CMK (cell line): ENCODE measurements around the gene SPAG9.

Source experiments
- DNase-seq: peaks from one replicate; pipeline ENCODE4 v3.0.0-alpha.2; 2010; ENCODE audit warnings: low read depth

The SPAG9 gene

DNA sequence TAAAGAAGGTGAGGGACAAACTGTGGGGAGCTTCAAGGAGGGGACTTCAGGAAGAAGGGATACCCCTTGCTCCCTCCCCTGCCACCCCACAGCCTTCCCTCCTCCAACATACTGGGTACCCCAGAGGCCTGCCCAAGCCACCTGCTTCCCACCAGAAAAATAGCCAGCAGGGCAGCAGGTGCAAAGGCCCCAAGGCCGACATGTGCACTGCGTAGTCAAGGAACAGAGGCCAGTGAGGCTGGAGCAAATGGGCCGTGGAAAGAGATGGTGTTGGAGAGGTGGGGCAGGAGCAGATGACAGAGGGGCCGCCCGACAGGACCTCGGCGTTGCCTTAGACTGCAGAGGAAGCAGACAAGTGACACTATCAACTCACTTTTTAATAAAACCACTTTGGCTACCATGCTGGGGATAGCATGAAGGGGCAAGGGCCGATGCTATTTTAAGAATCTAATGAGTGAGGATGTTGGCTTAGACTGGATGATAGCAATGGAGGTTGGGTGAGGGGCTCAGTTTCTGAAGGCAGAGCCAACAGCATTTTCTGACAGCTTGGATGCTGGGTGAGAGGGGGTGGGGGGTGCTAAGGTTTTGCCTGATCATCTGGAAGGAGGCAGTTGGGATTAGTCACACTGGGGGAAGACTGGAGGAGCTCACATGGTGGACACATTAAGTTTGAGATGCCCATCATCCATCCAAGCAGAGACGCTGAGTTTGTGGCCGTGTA is 181.7 kb downstream of the SPAG9 start:
- no peak for DNase-seq

DNA sequence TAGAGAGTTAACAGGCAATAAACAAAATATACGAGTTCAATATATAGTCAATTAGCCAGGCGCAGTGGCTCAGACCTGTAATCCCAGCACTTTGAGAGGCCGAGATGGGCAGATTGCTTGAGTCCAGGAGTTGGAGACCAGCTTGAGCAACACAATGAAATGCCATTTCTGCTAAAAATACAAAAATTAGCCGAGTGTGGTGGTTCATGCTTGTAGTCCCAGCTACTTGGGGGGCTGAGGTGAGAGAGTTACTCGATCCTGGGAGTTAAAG is 184.7 kb downstream of the SPAG9 start:
- DNase-seq: no peak

DNA sequence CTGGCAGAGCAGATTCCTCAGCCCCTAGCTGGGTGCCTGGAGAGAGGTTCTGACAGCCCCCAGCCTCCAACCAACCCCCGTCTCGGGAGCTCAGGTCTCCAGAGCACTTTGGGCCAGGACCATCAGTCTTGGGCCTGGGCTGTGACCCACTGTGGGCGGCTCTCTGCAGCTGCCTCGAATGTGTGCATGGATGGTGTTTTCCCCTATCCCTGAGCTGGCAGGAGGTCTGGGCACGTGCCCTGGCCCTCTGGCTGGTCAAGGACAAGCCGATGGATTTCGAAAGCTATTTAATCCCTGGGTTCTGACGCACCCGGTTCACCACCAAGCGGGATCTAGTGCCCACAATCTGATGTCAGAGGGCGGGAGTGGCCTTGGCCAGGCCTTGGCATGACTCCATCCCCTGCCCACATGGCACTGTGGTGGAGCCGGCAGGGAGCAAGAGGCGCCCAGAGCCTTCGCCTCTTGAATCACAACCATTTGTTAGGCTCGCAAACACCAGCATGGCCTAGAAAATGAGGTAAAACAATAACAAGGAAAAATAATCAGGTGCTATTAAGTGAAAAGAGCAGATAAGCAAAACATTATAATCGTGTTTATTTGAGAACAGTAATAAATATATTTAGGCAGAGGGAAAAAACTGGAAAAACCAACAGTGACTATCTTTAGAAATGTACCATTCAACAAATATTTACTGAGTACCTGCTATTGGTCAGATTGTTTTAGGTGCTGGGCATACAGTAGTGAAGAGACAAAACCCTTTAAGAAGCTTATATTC is 185.3 kb downstream of the SPAG9 start:
- DNase-seq: no peak

DNA sequence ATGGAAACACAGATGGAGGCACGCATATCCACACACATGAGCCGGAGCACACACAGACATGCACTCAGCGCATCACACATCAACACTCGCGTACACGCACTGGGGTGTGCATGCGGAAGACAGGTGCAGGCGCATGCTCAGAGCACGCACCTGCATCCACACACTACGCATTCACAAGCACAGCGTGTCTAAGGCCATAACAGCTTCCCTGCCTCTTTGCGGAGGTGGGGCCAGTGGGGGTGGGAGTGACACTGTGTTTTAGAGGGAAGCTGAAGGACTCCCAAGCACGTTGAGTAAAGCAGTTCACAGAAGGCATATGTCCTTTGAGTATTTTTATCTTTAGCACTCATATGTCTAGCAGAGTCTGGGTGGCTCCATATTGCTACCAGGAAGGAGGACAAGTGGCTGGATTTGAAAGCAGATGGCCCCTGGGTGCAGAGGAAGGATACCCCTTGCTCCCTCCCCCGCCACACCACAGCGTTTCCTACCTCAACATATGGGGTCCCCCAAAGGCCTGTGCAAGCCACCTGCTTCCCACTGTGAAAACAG is 185.9 kb downstream of the SPAG9 start:
- peak; percentile 27 for DNase-seq

DNA sequence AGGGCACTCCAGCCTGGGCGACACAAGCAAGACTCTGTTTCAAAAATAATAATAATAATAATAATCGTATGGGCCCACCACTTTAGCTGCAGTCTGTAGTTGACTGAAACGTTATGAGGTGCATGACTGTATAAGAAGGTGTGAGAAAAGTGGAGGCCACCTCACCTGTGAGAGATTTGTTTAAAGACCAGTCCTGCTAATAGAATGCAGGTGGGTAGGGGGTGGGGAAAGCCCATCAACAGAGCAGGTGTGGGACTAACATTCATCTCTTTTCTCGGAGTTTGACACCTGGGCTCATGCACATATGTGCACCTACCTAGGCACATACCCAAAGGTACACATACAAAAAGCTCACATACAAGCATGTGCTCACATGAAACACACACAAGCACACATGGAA is 186.5 kb downstream of the SPAG9 start:
- DNase-seq: no peak

DNA sequence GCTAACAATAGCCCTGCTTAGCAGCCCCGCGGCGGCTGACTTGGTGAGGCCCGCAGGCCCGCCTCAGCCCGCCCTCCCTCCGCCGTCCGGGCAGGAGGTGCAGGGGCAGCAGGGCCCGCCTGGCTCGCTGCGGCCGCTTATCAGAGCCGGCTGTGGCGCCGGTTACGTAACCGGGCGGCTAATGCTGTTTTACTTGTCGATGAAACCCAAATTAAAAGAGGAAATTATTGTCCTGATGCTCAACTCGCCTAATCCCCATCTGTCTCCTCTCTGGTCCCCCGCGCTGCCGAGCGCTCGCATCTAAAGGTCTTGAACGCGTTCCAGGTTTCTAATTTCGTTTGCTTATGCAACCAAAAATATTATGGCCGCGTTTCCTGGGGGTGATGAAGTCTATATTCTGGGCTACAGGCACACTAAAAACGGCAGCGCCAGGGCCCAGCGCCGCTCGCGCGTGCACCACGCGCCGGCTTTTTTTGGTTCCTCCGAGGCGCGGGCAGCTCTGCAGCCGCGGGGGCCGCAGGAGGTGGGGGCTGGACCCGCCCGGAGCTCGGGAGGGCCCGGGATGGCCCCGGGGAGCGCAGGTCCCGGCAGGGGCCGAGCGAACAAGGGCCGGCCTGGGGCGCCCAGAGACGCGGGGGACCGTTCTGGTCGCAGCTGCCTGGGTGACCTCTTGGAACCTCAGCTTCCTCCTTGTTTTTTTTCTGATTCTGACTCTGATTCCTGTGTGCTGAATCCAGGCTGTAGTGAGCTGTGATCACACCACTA is 189.3 kb downstream of the SPAG9 start:
- DNase-seq: no peak

DNA sequence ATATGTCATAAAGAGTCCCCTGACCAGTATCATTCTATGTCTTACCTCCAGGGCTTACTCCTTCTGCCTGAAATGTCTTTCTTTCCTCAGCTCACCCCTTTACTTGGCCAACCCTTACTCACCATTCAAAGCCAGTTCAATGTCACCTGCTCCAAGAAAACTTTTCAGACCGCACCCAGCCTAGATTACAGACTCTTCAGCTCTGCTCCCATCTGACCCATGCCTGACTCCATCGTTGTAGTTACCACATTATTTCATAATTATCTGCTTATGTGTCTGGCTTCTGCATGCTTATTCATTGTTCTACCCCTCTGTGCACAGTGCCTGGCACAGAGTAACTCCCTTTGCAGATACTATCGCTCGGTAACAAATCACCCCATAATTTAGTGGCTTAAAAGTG is 192.0 kb downstream of the SPAG9 start:
- DNase-seq: no peak

DNA sequence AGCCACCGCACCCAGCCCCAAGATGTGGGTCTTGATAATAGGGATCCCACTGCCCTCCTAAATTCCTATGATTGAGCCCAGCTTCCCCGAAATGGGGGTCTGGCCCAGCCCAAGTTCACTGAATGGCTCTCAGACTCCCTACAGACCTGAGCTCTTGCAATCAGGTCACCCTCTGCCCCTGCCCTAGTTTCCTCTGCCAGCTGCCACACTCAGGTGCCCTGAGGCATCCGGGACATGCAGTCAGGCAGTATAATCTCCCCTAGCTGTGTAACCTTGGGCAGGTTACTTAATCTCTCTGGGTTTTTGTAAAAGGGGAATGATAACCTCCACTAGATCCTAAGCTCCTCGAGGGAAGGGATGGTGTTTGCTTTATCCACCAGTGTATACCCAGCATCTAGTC is 193.4 kb downstream of the SPAG9 start:
- DNase-seq: no peak

DNA sequence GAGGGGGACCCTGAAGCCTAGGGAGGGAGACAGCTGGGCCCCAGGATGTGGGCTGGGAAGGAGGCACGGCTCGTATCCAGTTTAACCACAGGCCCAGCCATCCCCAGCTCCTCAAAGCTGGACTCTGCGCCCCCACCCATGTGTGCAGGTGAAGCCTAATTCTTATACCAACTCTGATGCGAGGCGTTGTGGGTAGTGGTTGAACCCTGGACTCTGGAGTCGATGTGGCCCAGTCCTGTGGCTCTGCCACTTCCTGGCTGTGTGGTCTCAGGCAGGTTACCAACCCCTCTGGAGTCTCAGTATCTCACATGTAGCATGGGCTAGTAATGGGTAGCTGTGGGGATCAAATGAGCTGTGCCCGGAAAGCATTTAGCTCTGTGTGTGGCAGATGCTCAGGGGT is 194.1 kb downstream of the SPAG9 start:
- DNase-seq: no peak

DNA sequence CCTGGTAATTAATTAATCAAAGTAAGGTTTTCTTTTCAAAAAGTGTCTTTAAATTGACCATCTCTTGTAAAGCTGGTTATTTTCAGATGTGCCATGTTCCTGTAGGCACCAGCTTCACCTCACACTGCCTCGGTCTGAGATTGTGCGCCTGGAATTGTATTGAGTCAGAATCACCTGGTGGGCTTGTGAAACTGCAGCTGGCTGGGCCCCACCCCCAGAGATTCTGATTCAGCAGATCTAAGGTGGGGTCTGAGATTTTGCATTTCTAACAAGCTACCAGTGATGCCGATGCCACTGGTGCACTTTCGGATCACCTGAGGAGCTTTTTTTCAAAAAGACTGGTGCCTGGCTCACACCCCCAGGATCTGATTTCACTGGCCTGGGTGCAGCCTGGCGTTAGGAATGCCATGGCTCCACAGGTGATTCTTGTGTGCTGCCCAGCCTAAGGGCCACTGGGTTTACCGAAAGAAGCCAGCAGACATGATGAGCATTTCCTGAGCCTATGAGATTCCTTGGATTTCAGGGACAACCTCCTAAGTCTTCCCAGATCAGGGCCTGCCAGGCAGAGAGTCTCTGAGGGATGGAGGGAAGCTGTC is 195.3 kb downstream of the SPAG9 start:
- DNase-seq: no peak

DNA sequence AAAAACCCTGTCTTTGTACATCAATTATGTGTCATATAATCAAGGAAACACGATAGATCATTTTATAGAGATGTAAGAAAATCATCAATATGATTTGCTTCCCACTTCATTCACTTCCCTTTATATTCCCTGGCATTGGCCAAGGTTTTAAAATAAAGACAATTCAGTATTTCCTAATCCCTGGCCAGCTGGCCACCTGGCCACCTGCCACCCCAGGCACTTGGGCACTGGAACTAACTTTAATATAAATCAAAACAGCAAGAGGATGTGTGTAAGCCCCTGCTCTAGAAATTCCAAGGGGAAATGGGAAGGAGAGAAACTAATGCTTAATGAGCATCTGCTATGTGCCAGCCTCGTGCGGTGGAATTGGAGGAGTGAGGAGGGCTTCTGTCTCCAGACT is 195.9 kb downstream of the SPAG9 start:
- no peak for DNase-seq

DNA sequence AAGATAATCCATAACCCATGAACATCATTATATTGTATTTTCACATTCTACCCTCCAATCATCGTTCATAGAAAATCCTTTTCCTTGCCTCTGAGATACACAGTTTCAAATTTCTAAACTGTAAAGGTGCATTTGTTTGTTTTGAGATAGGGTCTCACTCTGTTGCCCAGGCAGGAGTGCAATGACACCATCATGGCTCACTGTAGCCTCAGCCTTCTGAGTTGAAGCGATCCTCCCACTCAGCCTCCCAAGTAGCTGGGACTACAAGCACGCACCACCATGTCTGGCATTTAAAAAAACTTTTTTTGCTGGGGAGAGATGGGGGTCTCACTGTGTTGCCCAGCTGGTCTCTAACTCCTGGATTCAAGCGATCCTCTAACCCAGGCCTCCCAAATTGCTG is 196.4 kb downstream of the SPAG9 start:
- no peak for DNase-seq

DNA sequence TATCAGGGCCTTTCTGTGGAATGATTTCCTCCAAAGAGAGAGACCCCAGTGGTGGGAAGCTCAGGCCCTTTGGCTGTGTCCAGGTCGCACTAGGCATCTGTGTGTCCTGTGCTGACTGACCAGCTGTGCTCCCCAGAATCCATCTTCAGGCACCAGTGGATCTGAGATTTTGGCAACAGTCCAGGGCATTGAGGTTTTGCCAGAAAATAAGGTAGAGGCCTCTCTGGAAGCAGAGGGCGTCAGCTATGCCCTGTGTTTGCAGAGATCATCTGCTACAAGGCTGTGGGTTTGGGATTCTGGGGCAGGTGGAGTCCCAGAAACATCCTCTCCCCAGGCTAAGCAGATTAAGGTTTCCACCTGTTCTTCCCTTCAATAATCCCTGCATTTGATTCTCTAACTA is 197.1 kb downstream of the SPAG9 start:
- no peak for DNase-seq

DNA sequence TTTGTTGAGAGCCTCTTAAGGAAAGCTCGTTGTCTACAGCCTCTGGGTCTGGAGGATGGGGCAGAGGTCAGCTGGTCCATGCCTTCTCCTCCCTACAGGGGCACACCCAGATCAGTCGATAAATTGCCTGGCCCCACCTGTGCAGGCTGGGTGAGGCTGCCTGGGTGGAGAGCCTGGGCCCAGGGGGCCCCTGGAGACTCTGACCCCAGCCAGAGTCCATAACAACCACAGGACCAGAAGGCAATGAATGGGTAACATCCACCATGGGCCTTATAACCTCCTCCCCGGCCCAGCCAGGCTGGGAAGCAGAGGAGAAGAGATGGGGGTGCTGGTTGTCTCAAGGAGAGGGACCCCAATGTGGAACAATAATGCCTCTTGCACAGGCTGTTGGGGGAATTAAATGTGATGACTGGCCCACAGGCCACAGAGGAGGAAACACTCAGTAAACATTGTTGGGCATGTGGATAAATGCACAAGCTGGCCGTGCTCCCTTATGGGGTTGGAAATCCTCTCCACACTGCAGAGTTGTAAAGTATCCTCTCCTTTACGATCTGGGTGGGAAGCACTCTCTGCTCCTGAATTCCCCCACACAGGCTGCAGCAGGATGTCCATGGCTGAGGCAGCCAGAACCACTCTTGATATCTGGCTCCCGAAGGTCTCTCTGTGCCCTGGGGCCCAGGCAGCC is 197.8 kb downstream of the SPAG9 start:
- DNase-seq: no peak

DNA sequence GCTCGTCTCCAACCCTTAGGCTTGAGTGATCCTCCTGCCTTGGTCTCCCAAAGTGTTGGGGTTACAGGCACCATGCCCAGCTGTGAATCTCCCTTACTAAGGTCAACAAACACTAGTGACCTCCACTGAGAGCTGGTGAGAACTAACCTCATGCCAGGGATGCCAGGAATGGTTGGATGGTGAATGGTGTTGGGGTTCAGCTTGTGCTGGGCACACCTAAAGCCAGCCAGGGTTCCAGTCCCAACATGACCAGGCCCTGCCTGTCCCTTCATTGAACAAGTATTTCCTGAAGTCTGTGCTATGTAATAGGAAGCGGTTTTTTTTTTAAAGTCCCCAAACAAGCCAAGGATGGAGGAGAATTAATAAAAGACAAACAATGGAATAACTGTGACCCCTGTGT is 198.6 kb downstream of the SPAG9 start:
- DNase-seq: no peak

DNA sequence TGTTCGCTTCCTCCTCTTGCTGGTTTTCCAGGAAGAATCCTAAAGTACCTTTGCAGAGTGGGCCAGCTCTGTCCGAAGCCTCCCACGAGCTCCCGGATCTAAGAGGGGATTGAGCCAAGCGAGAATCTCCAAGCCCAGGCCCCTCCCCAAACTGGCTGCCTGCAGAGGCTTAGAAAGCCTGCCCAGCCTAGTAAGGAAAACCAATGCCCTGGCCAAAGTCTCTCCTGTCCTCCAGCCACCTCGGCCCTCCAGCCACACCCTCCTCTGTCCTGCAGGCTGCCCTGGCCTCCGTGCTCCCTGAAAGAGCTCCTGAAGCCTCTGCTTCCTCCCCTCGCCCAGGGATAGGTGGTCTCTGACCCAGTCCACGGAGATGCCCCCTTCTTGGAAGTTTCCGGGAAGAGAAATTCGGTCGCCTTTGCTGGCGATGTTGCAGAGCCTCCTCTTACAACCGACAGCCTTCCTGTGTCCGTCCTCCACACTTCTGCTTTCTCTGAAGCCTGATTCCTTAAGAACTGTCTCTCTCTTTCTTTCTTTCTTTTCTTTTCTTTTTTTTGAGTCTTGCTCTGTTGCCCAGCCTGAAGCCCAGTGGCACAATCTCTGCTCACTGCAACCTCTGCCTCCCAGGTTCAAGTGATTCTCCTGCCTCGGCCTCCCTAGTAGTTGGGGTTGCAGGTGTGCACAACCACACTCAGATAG is 199.6 kb downstream of the SPAG9 start:
- DNase-seq: no peak

DNA sequence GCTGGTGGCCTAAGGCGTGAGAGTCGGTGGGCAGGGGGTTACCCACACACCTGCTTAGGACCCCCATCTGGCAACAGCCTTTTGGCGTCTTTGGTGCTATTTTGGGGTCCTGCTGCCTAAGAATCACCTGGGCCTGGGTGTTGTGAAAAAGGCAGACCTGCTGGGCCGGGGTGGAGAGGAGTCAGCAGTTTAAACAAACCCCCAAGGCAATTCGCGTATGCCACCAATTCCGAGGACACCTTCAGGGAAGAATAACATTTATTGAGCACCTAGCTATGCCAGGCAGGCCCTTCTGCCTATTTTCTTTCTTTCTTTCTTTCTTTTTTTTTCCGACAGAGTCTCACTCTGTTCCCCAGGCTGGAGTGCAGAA is 200.6 kb downstream of the SPAG9 start:
- no peak for DNase-seq

DNA sequence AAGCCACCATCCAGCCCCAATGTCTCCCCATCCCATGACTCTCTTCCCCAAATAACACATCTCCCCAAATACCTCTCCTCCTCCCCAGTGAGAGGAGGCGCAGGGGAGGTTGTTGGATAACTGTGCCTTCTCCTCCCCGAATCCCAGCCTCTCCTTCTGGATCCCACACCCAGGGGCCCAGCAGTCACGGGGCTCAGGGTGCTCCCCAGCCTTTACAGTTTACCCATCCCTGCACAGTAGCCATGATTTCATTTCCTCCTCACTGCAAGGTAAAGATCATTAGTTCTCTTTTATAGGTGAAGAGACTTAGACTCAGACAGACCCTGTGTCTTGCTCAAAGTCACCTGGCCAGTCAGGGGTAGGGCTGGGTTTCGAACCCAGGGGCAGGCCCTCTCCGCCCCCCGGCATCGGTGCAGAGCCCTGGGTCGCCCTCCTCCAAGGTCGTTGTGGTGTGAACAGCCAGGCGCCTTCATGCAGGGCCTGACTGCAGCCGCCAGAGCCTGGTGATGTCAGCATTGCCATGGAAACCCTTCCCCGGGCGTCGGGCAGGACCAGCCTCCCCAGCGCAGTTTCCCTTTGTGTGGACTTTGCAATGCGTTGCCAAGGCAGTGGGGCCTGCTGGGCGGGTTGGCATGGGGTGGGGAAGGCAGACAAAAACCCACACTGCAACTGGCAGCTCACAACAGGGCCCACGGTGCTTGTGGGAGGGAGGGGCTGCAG is 201.2 kb downstream of the SPAG9 start:
- DNase-seq: no peak

DNA sequence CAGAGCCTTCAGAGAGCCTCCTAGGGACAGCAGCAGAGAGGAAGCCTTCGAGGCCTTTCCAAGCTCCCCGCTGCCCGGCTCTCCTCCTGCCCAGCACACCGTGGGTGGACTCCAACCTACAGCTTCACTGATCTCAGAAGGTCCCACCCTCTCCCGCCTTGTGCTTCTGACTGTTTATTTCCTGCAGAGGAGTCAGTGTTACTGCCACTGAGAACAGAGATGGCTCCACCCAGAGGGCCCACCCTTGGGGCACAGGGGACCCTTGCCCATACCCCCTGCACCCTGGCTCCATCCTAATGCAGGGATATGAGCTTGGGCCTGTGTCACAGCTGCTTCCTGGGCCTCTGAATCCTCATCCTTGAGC is 201.8 kb downstream of the SPAG9 start:
- no peak for DNase-seq

DNA sequence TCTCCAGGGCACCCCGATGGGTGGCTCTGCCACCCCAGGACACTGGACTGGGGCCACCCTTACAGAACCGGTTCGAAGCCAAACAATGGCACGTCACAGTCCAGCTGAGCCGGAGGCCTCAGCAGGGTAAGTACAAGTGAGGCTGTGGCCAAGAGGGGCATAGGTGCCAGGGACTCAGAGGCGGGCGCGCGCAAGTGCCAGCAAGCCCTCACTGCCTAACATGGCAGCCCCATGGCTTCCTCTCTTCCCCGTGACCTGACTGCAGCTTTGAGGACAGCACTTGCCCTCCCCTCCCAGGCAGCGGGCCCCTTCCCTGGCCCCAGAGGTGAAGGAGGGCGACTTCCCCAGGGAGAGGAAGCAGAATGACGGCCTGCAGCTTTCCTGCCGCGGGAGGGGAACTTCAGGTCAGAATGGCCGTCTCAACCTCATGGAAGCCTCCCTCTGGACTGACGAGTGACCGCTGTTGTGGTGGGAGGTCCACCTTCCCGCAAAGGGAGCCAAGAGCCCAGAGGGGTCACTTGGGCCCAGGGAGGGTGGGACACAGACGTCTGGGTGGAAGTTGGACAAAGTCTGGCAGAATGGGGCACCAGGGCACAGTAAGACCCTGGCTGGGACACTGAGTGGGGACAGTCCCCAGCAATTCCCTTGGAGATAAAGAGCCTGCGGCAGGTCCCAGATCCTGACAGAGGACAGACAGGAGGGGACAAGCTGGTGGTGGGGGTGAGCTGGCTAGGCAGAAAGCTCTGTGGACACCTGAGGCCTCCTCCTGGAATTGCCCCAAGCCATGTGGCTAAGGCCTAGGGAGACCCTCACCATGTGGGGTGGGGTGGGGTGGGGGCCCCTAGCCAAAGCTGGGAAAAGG is 202.4 kb downstream of the SPAG9 start:
- DNase-seq: peak; percentile 32
